Calu3 (cell line): ENCODE measurements around the gene DDIAS. TPM values are rescaled to one million over a fixed set of nuclear protein-coding genes. Genes with fewer than 3 reads are reported as not detected.
A peak's percentile ranks its signal among the peaks of the same experiment; 100 is the strongest.

ENCODE experiments used
- BruUV-seq: library from RNA; stranded (reverse); fragments of 400-500 nt; replicated peaks from 2 replicates; lab custom pipeline; 2021; lab: Mats Ljungman, UMichigan
- CTCF ChIA-PET: fragments of 300-600 bp; sonication (Branson Sonifier 250); formaldehyde crosslinking; loops from one replicate; lab custom pipeline; 2022; ENCODE audit warnings: antibody characterized with exemption; lab: Charles Lee
- DNase-seq: peaks from one replicate; pipeline ENCODE4 v3.0.0; 2022
- H3K27ac Mint-ChIP-seq: one replicate; pipeline ENCODE4 v1.8.0; 2022; ENCODE audit warnings: mixed read lengths; ENCODE audit not compliant: unreplicated experiment
- H3K27me3 Mint-ChIP-seq: one replicate; pipeline ENCODE4 v1.8.0; 2022; ENCODE audit warnings: mixed read lengths; ENCODE audit not compliant: unreplicated experiment
- H3K36me3 Mint-ChIP-seq: one replicate; pipeline ENCODE4 v1.8.0; 2022; ENCODE audit warnings: mild to moderate bottlenecking, moderate library complexity, mixed read lengths; ENCODE audit not compliant: insufficient read depth, unreplicated experiment
- H3K4me1 Mint-ChIP-seq: one replicate; pipeline ENCODE4 v1.8.0; 2022; ENCODE audit warnings: mild to moderate bottlenecking, low read depth, mixed read lengths; ENCODE audit not compliant: unreplicated experiment
- H3K4me3 Mint-ChIP-seq: one replicate; pipeline ENCODE4 v1.8.0; 2022; ENCODE audit warnings: mild to moderate bottlenecking, low read depth, moderate library complexity, mixed read lengths; ENCODE audit not compliant: unreplicated experiment
- H3K9me3 Mint-ChIP-seq: one replicate; pipeline ENCODE4 v1.8.0; 2022; ENCODE audit warnings: low read depth, mixed read lengths; ENCODE audit not compliant: unreplicated experiment
- intact Hi-C: fragments of 100-400 bp; cut with micrococcal nuclease; formaldehyde crosslinking; loops from one replicate; pipeline ENCODE4 v1.10.0; 2022; ENCODE audit not compliant: unreplicated experiment
- total RNA-seq: library from RNA; stranded (reverse); gene quantifications from 2 replicates; pipeline ENCODE4 v1.2.3, GENCODE V29; 2022
- TF ChIP-seq, protein P1 (sequence below): fragments of 200-600 bp; IDR thresholded peaks from one replicate; pipeline ENCODE4 v1.8.0; 2022; ENCODE audit warnings: antibody characterized with exemption; ENCODE audit not compliant: unreplicated experiment

DDIAS gene
- total RNA-seq, 1 experiment from 2014 or later, result 10.9 TPM

DNA sequence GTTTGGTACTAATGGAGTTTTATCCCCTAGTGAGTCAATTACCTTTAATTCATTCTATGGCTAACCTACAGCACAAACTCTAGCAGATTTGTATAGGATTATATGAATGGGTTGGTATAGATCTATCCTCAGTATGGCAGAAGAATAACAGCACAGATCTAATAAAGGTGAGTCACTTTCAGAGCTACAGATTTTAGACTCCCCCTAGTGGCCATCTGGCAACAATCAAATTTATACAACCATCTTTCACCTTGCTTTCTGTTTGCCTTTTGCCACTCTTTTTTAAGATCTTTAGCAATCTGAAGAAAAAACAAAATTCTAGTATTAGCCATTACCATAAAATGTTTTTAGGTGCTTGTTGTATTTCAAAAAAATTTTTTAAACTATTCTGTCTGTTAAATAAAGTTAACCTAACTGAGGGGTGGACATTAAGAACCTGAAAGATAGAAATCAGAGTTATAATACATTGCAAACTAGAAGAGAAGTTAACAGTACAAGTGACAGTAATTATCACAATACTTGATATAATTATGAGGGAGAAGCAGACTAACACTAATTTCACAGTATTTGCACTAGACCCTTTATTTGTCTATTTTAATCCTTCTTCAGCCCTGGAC, 25.8 kb downstream of the DDIAS start:
- Mint-ChIP-seq H3K27ac (no peak overlapping the region), H3K4me1 (no peaks in the 10 kb centered on the region), H3K4me3 (no peak overlapping the region), H3K36me3 (no peaks in the 10 kb centered on the region), H3K9me3 (no peaks in the 10 kb centered on the region), H3K27me3 (no peaks in the 10 kb centered on the region)
- peak; percentile 16 for DNase-seq
- TF ChIP-seq, protein P1, sequence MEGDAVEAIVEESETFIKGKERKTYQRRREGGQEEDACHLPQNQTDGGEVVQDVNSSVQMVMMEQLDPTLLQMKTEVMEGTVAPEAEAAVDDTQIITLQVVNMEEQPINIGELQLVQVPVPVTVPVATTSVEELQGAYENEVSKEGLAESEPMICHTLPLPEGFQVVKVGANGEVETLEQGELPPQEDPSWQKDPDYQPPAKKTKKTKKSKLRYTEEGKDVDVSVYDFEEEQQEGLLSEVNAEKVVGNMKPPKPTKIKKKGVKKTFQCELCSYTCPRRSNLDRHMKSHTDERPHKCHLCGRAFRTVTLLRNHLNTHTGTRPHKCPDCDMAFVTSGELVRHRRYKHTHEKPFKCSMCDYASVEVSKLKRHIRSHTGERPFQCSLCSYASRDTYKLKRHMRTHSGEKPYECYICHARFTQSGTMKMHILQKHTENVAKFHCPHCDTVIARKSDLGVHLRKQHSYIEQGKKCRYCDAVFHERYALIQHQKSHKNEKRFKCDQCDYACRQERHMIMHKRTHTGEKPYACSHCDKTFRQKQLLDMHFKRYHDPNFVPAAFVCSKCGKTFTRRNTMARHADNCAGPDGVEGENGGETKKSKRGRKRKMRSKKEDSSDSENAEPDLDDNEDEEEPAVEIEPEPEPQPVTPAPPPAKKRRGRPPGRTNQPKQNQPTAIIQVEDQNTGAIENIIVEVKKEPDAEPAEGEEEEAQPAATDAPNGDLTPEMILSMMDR, result peak; percentile 31
- intact Hi-C loops, result loop anchor here (1.0 kb wide), 1 partner anchor 60 kb away; no protein-coding TSS in a partner anchor
- BruUV-seq, result no TSS peak
- CTCF ChIA-PET, result interaction anchor here (0.6 to 0.7 kb wide), 2 partner anchors 28 to 60 kb away, joined by 3 to 5 read pairs; no protein-coding TSS in a partner anchor

- TF ChIP-seq, protein P1, result no peak
- no peak for DNase-seq
- intact Hi-C loops, result no loop called here
- Mint-ChIP-seq H3K4me1 (no peaks in the 10 kb centered on the region), H3K9me3 (no peaks in the 10 kb centered on the region), H3K36me3 (no peaks in the 10 kb centered on the region), H3K27ac (no peak overlapping the region), H3K4me3 (no peak overlapping the region), H3K27me3 (no peaks in the 10 kb centered on the region)
- no TSS peak for BruUV-seq
- CTCF ChIA-PET, result no interaction called here
Measured at GRCh38 chr11:82929121-82929520, 27.6 kb downstream of the DDIAS start.

DNA sequence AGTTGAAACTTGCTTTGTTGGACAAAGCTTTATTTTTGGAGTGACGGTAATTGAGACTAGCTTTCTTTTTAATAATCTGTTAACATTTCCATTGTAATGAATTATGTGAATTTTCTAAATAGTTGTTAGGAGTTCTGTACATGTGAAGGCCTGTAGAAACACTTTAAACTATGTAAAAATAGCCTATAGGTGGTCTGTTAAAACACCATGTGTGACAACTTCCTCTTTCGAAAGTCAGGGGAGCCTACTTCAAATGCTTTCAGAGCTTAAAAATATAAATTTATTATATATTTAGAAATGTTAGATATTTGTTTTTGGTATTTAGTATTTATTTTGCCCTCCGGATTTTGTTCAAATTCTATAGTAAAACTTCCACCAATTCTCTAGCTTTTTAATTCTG, 28.7 kb downstream of the DDIAS start:
- intact Hi-C loops, result no loop called here
- BruUV-seq, result no TSS peak
- no peaks in the 10 kb centered on the region for H3K4me1 Mint-ChIP-seq
- H3K27ac Mint-ChIP-seq, result no peak overlapping the region
- H3K27me3 Mint-ChIP-seq, result no peaks in the 10 kb centered on the region
- H3K9me3 Mint-ChIP-seq, result no peaks in the 10 kb centered on the region
- no peak overlapping the region for H3K4me3 Mint-ChIP-seq
- DNase-seq, result no peak
- H3K36me3 Mint-ChIP-seq, result no peaks in the 10 kb centered on the region
- CTCF ChIA-PET, result no interaction called here
- TF ChIP-seq, protein P1, result no peak

DNA sequence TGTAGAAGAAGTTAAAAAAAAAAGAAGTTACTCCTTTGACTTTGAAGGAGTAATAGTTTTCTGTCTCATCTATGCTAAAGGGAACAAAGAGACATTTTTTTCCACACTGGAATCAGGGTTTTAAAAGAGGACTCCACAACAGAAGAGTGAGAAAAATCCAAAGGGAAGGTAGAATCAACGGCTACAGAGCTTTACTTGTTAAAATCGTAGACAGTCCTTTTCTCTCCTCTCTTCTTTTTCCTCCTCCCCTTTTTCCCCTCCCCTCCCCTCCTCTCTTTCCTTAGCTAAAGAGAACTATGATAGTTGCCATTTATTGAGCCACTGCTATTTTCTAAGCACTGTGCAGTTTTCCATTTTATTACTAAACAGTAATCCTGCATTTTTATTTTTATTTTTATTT, 29.2 kb downstream of the DDIAS start:
- no peak for DNase-seq
- H3K27ac Mint-ChIP-seq, result no peak overlapping the region
- no peaks in the 10 kb centered on the region for H3K36me3 Mint-ChIP-seq
- intact Hi-C loops, result no loop called here
- no peaks in the 10 kb centered on the region for H3K4me1 Mint-ChIP-seq
- CTCF ChIA-PET, result no interaction called here
- H3K27me3 Mint-ChIP-seq, result no peaks in the 10 kb centered on the region
- no peaks in the 10 kb centered on the region for H3K9me3 Mint-ChIP-seq
- BruUV-seq, result no TSS peak
- TF ChIP-seq, protein P1, result no peak
- H3K4me3 Mint-ChIP-seq, result no peak overlapping the region
